Measurements from ENCODE around the gene CLNK.

GRCh38 chr4:10589321-10589720 is 95.2 kb downstream of the CLNK start:
- TF ChIP-seq PKNOX1 (IDR thresholded peaks at IDR 0.05): no peak
- no peak for TF ChIP-seq ARNT (IDR thresholded peaks at IDR 0.05)
- TF ChIP-seq NFRKB (IDR thresholded peaks at IDR 0.05): no peak
- no peak for TF ChIP-seq FOXK2 (IDR thresholded peaks at IDR 0.05)
- no peak for TF ChIP-seq SP1 (IDR thresholded peaks at IDR 0.05)
- no peak for TF ChIP-seq ZNF384 (IDR thresholded peaks at IDR 0.05)
- no peak for TF ChIP-seq CTBP1 (IDR thresholded peaks at IDR 0.05; ENCODE audit: borderline replicate concordance)
